SK-N-SH (cell line): ENCODE results near the gene ESYT3.

ENCODE experiments used
- CTCF ChIP-seq: fragments of 200-600 bp; sonication (generic); IDR thresholded peaks from 2 replicates; pipeline ENCODE4 v1.6.1; 2017; ENCODE audit warnings: antibody characterized with exemption, mild to moderate bottlenecking, moderate library complexity
- EP300 ChIP-seq, 2 experiments: IDR thresholded peaks; 2 replicates each; pipeline versions ENCODE4 v1.4.0 to v1.6.1; 2012; ENCODE audit warnings: borderline replicate concordance in 1 of 2, low read depth in 1 of 2, low read length in 1 of 2
- POLR2AphosphoS5 ChIP-seq: IDR thresholded peaks from 2 replicates; pipeline ENCODE4 v1.6.1; 2012; ENCODE audit warnings: low read depth, low read length
- RCOR1 ChIP-seq: fragments of 150-350 bp; IDR thresholded peaks from 2 replicates; pipeline ENCODE4 v1.6.1; 2017; ENCODE audit warnings: antibody characterized with exemption, low read length
- RFX5 ChIP-seq: IDR thresholded peaks from 2 replicates; pipeline ENCODE4 v1.6.1; 2012; ENCODE audit warnings: mild to moderate bottlenecking, improper control_type of control experiment, low read length
- USF1 ChIP-seq: IDR thresholded peaks from 2 replicates; pipeline ENCODE4 v1.4.0; 2012; ENCODE audit warnings: low read depth, borderline replicate concordance

GRCh38 chr3:138464491-138464860 lies 30.1 kb downstream of the ESYT3 start:
- no peak for TF ChIP-seq RFX5
- TF ChIP-seq POLR2AphosphoS5 = no peak
- TF ChIP-seq CTCF = no peak
- TF ChIP-seq USF1 = no peak
- no peak for TF ChIP-seq RCOR1
- TF ChIP-seq EP300 (IDR thresholded peaks at IDR 0.05; ENCODE audit: borderline replicate concordance in 1 of 2, low read depth in 1 of 2, low read length in 1 of 2) = no peak
